Trophoblast cell (in vitro differentiated cells and primary cell): ENCODE results near the gene TUBGCP3.

Source experiments
- DNase-seq, 2 donors: peaks; one replicate each; pipeline ENCODE4 v3.0.0-alpha.2; 2016
- H2AFZ ChIP-seq: 2 replicates; pipeline ENCODE4 v1.6.1; 2013; ENCODE audit warnings: low read length, moderate library complexity, mild to moderate bottlenecking; ENCODE audit not compliant: insufficient read depth, poor library complexity
- H2AK5ac ChIP-seq: 2 replicates; pipeline ENCODE4 v1.6.1; 2013; ENCODE audit warnings: mild to moderate bottlenecking, low read length
- H2BK120ac ChIP-seq: 2 replicates; pipeline ENCODE4 v1.6.1; 2013; ENCODE audit warnings: low read length, mild to moderate bottlenecking, moderate library complexity; ENCODE audit not compliant: insufficient read depth, poor library complexity
- H2BK12ac ChIP-seq: 2 replicates; pipeline ENCODE4 v1.6.1; 2013; ENCODE audit warnings: mild to moderate bottlenecking, low read length, moderate library complexity
- H2BK5ac ChIP-seq: 2 replicates; pipeline ENCODE4 v1.6.1; 2013; ENCODE audit warnings: low read length, low read depth, moderate library complexity, mild to moderate bottlenecking; ENCODE audit not compliant: poor library complexity
- H3K14ac ChIP-seq: 2 replicates; pipeline ENCODE4 v1.6.1; 2013; ENCODE audit warnings: mild to moderate bottlenecking, low read length
- H3K18ac ChIP-seq: 2 replicates; pipeline ENCODE4 v1.6.1; 2013; ENCODE audit warnings: mild to moderate bottlenecking, low read length
- H3K23ac ChIP-seq: 2 replicates; pipeline ENCODE4 v1.6.1; 2013; ENCODE audit warnings: low read length
- H3K27ac ChIP-seq: 2 replicates; pipeline ENCODE4 v1.5.1; 2013; ENCODE audit warnings: low read depth, mild to moderate bottlenecking, inconsistent platforms, low read length, moderate library complexity
- H3K27me3 ChIP-seq: 2 replicates; pipeline ENCODE4 v1.6.1; 2013; ENCODE audit warnings: inconsistent platforms, mild to moderate bottlenecking, low read length, moderate library complexity; ENCODE audit not compliant: insufficient read depth
- H3K36me3 ChIP-seq, 2 experiments: 1 replicate in 1 of 2; 2 replicates in 1 of 2; pipeline ENCODE4 v1.6.1; 2013; ENCODE audit warnings: low read length in 2 of 2, mild to moderate bottlenecking in 2 of 2, moderate library complexity in 1 of 2; ENCODE audit not compliant: insufficient read depth in 2 of 2, control insufficient read depth in 1 of 2
- H3K4ac ChIP-seq: 2 replicates; pipeline ENCODE4 v1.6.1; 2013; ENCODE audit warnings: low read depth, mild to moderate bottlenecking, low read length, moderate library complexity
- H3K4me1 ChIP-seq, 2 experiments: 1 replicate in 1 of 2; 2 replicates in 1 of 2; pipeline ENCODE4 v1.6.1; 2013; ENCODE audit warnings: low read length in 2 of 2, mild to moderate bottlenecking in 2 of 2, moderate library complexity in 1 of 2; ENCODE audit not compliant: insufficient read depth in 2 of 2, control insufficient read depth in 1 of 2
- H3K4me2 ChIP-seq: 2 replicates; pipeline ENCODE4 v1.6.1; 2013; ENCODE audit warnings: inconsistent platforms, mild to moderate bottlenecking, low read length, moderate library complexity
- H3K4me3 ChIP-seq: 2 replicates; pipeline ENCODE4 v1.5.1; 2013; ENCODE audit warnings: mild to moderate bottlenecking, low read depth, low read length, inconsistent platforms
- H3K79me1 ChIP-seq: one replicate; pipeline ENCODE4 v1.6.1; 2013; ENCODE audit warnings: low read length
- H3K79me2 ChIP-seq: 2 replicates; pipeline ENCODE4 v1.6.1; 2013; ENCODE audit warnings: low read length, mild to moderate bottlenecking; ENCODE audit not compliant: control insufficient read depth, insufficient read depth, poor library complexity
- H3K9ac ChIP-seq: 2 replicates; pipeline ENCODE4 v1.6.1; 2013; ENCODE audit warnings: mild to moderate bottlenecking, low read length
- H3K9me3 ChIP-seq: 2 replicates; pipeline ENCODE4 v1.6.1; 2013; ENCODE audit warnings: low read depth, mild to moderate bottlenecking, control low read depth, inconsistent platforms, low read length; ENCODE audit not compliant: insufficient read depth
- H4K12ac ChIP-seq: 2 replicates; pipeline ENCODE4 v1.6.1; 2013; ENCODE audit warnings: low read depth, mild to moderate bottlenecking, low read length, moderate library complexity
- H4K8ac ChIP-seq: 2 replicates; pipeline ENCODE4 v1.6.1; 2013; ENCODE audit warnings: low read depth, mild to moderate bottlenecking, low read length, moderate library complexity
- H4K91ac ChIP-seq: one replicate; pipeline ENCODE4 v1.6.1; 2013; ENCODE audit warnings: low read depth, mild to moderate bottlenecking, low read length, moderate library complexity
- WGBS: extraction: QIAGEN DNeasy Blood & Tissue Kit; methylation state at CpG from one replicate; pipeline ENCODE4 v1.1.7; 2013; ENCODE audit warnings: missing lambda C conversion rate; ENCODE audit not compliant: insufficient read length, insufficient coverage; ENCODE audit errors: extremely low coverage; 5-methylcytosine and 5-hydroxymethylcytosine counted together

Gene TUBGCP3

DNA sequence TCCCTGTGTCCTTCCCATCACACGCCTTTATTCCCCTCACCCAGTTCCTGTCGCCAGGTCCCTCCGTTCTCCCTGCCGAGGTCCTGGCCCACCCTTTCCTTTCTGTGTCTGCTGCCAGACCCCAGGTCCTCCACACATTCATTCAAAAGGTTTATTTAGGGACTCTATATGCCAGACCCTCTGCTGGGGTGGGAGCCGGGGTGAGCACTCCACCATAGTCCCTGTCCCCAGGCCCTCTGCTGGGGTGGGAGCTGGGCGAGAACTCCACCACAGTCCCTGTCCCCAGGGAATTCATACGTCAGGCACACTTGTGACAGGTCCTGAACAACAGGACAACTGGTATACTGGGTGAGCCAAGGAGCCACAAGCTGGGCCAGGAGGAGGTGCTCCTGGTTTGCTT lies 34.4 kb upstream of the TUBGCP3 start:
- Histone ChIP-seq H3K4ac (no peak overlapping the region), H4K12ac (no peak overlapping the region), H3K27me3 (no peaks in the 10 kb centered on the region), H2AK5ac (no peak overlapping the region), H4K8ac (no peak overlapping the region), H4K91ac (no peak overlapping the region), H3K4me3 (no peak overlapping the region), H3K14ac (no peak overlapping the region), H2BK5ac (no peak overlapping the region), H3K79me1 (no peaks in the 10 kb centered on the region), H2AFZ (no peak overlapping the region), H2BK12ac (no peak overlapping the region), H2BK120ac (no peak overlapping the region), H3K23ac (no peak overlapping the region), H3K9ac (no peak overlapping the region), H3K79me2 (no peaks in the 10 kb centered on the region), H3K18ac (no peak overlapping the region), H3K36me3 (no peaks in the 10 kb centered on the region), H3K9me3 (peaks cover 2% of the 10 kb centered on the region), H3K27ac (no peak overlapping the region), H3K4me2 (no peak overlapping the region), H3K4me1 (peaks cover 0 to 3% of the 10 kb centered on the region in 2 experiments)
- no CpG with 5 or more reads among the region's 7 CpGs for WGBS
- DNase-seq = no peak

DNA sequence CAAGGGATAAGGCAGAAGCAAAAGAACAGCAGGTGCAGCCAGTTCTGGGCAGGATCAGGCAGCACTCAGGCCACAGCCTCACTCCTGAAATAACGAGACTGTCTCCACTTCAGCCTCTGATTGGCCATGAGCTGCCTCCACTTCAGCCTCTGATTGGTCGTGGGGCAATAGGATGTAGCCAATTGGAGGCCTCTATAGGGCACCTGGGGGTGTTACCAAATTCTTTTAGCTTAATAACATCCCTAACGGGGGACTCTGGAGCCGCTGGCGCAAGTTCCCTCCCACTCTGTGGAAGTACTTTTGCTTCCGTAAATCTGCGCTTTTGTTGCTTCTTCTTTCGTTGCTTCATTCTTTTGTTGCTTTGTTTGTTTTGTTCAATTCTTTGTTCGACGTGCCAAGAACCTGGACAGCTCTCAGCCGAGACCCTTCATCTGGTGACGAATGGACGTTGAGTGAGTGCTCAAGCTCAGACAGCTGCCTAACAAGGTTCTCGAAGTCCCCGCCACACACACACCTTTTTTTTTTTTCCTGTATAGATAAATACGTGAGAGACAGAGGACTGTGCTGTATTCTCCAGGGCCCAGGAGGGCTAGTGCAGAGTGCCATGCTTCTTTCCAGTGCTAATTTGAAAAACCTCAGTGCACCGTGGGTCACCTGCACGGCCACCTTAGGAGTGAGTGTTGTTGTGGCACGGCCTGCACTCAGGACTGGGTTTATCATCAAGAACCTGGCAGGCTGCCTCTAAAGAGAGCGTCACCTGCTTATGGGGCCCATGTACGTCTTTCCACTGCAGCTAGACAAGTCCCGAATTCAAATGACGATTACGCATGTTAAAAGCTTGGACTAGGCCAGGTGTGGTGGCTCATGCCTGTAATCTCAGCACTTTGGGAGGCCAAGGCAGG lies 32.0 kb upstream of the TUBGCP3 start:
- Histone ChIP-seq H3K27me3 (no peaks in the 10 kb centered on the region), H3K4ac (no peak overlapping the region), H4K91ac (no peak overlapping the region), H3K36me3 (no peaks in the 10 kb centered on the region), H3K79me2 (no peaks in the 10 kb centered on the region), H3K4me3 (no peak overlapping the region), H3K18ac (no peak overlapping the region), H3K4me1 (peaks cover 0 to 6% of the 10 kb centered on the region in 2 experiments), H3K14ac (no peak overlapping the region), H3K27ac (no peak overlapping the region), H3K9ac (no peak overlapping the region), H2AK5ac (no peak overlapping the region), H2AFZ (no peak overlapping the region), H3K23ac (no peak overlapping the region), H4K8ac (no peak overlapping the region), H3K79me1 (no peaks in the 10 kb centered on the region), H3K9me3 (peaks cover 2% of the 10 kb centered on the region), H4K12ac (no peak overlapping the region), H3K4me2 (peak overlapping the region; percentile 5), H2BK120ac (no peak overlapping the region), H2BK5ac (no peak overlapping the region), H2BK12ac (no peak overlapping the region)
- no CpG with 5 or more reads among the region's 24 CpGs for WGBS
- no peak for DNase-seq

DNA sequence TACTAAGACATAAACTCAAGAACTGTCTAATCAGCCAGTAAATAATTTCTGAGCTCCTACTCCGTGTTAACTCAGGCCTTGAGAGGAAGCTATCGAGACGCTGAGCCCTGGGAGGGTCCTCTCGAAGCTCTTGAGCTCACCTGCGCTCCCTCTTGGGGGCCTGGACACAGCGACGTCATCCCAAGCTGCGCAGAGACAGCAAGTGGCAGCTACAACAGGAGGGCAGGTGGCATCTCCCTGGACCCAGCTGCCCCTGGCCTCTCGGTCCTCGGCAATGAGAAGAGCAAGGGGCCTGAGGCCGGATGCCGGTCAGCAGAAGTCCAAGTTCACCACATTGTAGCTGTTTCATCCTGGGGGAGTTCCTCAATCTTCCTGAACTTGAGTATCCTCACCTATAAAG lies 30.5 kb upstream of the TUBGCP3 start:
- no CpG with 5 or more reads among the region's 12 CpGs for WGBS
- Histone ChIP-seq H3K79me2 (no peaks in the 10 kb centered on the region), H3K9ac (no peak overlapping the region)

DNA sequence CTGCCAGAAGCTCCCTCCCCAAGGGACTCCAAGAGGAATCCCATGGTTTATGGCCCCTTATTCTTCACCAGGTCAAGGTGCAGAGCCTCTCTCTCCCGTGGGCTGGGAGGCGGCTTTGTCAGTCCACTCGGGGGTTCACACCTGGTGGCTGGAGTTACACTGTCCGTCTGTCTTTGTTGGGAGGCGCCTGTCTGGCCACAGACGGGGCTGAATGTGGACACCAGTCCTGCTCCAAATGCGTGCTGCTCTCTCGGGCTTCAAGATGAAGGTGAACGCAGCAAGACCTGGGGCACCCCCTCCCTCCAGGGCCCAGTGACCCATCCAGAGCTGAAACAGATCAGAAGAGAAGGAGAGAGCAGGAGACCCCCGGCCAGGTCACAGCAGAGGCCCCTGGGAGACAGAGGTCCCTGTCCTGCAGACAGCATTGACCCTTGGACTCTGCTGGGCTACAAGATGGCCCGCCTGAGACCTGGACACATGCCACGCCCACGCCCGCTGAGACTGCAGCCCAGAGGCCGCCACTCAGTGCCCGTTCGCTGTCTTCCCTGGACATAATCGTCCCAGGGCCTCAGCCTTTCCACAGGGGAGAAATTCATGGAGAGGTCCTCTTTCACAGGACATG lies 29.9 kb upstream of the TUBGCP3 start:
- Histone ChIP-seq H3K79me1 (no peaks in the 10 kb centered on the region), H2AK5ac (no peak overlapping the region), H3K79me2 (no peaks in the 10 kb centered on the region), H3K4ac (no peak overlapping the region), H2BK5ac (no peak overlapping the region), H3K4me3 (no peak overlapping the region), H4K12ac (no peak overlapping the region), H4K91ac (no peak overlapping the region), H4K8ac (no peak overlapping the region), H3K9ac (no peak overlapping the region), H3K23ac (no peak overlapping the region), H3K27me3 (no peaks in the 10 kb centered on the region), H2BK12ac (no peak overlapping the region), H3K9me3 (peaks cover 2% of the 10 kb centered on the region), H2BK120ac (no peak overlapping the region), H2AFZ (no peak overlapping the region), H3K4me2 (no peak overlapping the region), H3K27ac (no peak overlapping the region), H3K36me3 (no peaks in the 10 kb centered on the region), H3K14ac (no peak overlapping the region), H3K18ac (no peak overlapping the region), H3K4me1 (peaks cover 0 to 6% of the 10 kb centered on the region in 2 experiments)
- no CpG with 5 or more reads among the region's 18 CpGs for WGBS
- no peak for DNase-seq

More for the DNA sequence above, 30.5 kb upstream of the TUBGCP3 start:
- H3K4me3 ChIP-seq = no peak overlapping the region
- no peak for DNase-seq
- no peak overlapping the region for H3K4ac ChIP-seq
- no peaks in the 10 kb centered on the region for H3K36me3 ChIP-seq
- no peak overlapping the region for H2BK120ac ChIP-seq
- H2AFZ ChIP-seq = no peak overlapping the region
- H3K4me1 ChIP-seq = peaks cover 0 to 6% of the 10 kb centered on the region in 2 experiments
- H2AK5ac ChIP-seq = no peak overlapping the region
- H4K12ac ChIP-seq = no peak overlapping the region
- H3K9me3 ChIP-seq = peaks cover 2% of the 10 kb centered on the region
- H3K14ac ChIP-seq = no peak overlapping the region
- H4K91ac ChIP-seq = no peak overlapping the region
- no peak overlapping the region for H4K8ac ChIP-seq
- H3K4me2 ChIP-seq = no peak overlapping the region
- no peak overlapping the region for H2BK12ac ChIP-seq
- H3K23ac ChIP-seq = no peak overlapping the region
- no peaks in the 10 kb centered on the region for H3K27me3 ChIP-seq
- H2BK5ac ChIP-seq = no peak overlapping the region
- no peak overlapping the region for H3K18ac ChIP-seq
- no peak overlapping the region for H3K27ac ChIP-seq
- no peaks in the 10 kb centered on the region for H3K79me1 ChIP-seq
